HG02763 (cell line): ENCODE measurements around the gene MEIS1.

Experiments
- ATAC-seq: cut with Tn5 transposase; IDR thresholded peaks from one replicate; pipeline ENCODE4 v1.9.1; 2021; ENCODE audit warnings: mild to moderate bottlenecking, moderate library complexity; ENCODE audit not compliant: unreplicated experiment

MEIS1 gene

DNA sequence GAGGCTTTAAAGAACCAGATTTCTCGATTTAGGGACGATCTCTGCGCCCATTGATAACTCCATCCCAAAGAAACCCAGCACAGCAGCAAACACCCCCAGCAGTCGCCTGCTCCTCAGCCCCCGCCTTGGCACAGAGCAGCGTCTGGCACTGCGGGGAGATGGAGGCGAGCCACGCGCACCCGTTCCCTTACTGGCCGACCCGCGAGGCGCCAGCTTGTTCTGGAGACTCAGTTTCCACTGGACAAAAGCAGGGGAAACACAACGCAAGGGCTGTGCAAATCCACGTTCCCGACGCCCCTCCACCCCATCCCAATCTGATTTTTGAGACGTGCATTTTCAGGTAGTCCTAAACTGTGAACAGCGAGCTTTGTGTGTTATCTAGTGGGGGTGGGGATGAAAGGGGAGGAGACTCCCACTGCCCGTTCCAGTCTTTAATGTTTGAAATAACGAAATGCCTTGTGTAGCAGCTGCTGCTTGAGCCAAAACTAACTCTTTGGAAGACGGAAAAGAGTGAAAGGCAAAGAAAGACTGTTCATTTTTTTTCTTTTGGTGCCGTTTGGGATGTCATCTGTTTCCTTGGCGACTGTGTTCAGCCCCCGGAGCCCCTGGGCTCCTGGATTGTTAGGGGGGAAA lies 143.2 kb downstream of the MEIS1 start:
- no peak for ATAC-seq

DNA sequence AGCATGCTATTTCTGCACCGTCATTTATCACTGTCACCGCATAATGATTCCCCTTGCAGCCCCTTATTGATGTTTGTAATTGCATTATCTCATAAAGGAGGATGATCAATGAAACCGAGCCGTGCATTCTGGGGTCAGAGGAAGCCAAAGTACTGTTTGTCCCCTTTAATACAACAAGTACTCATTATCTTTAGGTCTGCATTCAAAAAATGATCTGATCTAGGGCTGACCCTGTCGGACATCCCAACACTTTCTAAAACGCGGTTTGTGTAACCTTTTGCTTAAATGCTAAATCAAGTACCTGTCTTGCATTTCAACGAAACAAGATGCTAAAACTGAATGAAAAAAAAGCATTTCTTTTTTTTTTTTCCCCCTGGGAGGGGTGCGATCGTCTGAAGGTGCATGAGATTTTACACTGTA lies 143.8 kb downstream of the MEIS1 start:
- ATAC-seq: no peak

DNA sequence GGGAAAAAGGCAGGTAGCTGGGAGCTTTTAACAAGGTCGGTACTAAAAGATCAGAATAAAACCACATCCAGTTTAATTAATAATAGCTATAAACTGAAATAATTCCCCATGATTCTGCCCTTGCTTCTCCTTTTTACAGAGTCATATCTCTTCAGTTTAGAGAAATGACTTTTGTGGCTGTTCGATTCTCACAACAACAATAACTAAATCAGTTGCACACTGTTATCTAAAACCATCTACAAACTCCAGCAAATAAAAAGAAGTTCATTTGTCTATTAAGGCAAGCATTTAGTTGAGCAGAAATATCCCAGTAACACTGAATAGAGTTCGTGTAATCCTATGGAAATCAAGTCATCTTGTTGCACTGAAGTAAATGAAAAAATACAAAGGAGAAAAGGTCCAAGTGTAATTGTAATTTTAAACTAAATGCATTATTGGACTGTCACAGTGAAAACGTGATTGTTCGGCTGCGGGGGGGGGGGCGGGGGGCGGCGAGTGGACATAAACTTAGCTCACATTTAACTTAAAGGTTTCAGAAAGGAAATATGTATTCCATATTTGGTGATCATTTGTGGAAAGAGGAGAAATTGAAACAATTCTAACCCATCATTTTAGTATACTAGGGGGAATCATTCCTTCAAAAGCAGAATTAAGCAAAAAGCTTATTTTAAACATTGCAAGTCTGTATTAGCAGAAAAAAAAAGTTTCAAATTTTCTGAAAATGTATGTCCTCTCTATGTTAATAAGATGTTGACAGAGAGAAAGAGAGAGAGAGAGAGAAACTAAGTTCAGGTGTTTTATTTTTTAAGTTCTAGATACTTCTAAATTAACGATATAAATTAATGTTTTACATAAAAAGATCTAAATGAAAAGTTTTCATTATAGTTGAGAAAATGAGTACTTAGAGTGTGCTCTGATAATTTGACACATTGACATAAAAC lies 144.5 kb downstream of the MEIS1 start:
- ATAC-seq: no peak

DNA sequence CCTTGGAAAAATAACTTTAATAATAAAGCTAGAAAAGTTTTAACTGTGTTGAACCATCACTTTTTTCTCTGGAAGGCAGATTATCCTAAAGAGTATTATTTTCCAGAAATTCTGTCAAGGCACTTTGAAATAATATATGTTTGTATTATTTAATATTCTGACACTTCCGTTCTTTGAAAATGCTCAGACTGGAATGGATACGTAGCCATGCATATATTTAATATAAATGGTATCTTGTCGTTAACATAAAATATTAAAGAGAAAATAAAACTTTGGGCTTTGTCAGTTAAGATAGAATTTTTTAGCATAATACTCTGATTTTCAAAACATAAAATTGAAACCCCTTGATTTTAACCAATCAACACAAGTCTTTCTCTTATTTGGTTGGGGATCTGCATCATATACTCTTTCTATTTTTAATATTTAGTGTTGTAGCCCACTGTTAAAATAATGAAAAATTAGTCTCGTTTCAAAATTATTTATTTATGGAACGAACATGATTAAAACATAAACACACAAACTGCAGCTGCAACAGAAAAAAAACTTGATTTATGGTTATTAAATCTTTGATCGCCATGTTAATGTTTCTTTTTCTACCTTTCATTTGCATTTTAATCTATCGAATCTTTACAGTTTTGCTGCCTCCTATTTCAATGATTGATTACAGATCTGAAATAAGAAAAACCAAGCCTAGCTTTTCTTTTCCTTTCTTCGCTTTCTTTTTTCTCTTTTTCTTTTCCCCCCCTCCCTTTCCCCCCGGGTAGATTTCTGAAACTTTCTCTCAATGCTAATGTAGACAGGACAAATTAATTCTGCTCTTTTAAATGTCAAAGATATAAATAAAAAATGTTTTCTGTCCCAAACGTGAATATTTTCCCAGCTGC lies 145.5 kb downstream of the MEIS1 start:
- no peak for ATAC-seq

DNA sequence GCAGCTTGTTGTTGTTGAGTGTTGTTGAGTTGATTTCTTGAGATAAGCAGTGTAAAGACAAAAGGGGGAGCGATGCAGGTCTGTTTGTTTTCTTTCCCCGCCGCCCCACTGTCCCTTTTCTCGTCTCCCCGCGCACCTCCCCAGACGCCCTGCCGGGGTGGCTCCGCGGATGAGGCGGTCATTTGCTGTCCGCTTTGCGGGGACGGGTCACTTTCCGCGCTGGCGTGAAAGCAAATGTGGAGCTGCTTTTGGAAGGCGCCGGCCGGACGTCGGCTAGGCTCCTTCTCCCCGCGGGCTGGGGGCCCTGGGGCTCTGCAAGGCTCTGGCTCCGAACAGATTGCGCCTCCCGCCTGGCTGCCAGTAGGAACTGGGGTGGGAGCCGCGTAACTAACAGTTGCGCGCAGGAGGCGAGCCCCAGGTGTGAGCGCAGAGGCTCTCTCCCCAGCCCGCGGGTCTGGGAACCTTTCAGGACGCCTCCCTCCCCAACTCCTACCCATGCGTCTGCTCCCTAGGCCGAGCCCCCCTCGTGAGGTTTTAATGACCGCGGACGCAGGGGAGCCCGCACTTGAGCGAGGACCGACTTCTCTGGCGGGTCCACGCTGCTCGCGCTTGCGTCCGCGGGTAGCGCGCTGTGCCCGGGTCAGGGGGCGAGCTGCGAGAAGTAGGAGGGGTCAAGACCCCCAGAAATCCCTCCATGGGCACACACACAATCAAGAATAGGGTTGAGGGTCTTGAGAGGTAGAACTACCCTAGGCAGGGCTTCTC lies 146.6 kb downstream of the MEIS1 start:
- no peak for ATAC-seq

DNA sequence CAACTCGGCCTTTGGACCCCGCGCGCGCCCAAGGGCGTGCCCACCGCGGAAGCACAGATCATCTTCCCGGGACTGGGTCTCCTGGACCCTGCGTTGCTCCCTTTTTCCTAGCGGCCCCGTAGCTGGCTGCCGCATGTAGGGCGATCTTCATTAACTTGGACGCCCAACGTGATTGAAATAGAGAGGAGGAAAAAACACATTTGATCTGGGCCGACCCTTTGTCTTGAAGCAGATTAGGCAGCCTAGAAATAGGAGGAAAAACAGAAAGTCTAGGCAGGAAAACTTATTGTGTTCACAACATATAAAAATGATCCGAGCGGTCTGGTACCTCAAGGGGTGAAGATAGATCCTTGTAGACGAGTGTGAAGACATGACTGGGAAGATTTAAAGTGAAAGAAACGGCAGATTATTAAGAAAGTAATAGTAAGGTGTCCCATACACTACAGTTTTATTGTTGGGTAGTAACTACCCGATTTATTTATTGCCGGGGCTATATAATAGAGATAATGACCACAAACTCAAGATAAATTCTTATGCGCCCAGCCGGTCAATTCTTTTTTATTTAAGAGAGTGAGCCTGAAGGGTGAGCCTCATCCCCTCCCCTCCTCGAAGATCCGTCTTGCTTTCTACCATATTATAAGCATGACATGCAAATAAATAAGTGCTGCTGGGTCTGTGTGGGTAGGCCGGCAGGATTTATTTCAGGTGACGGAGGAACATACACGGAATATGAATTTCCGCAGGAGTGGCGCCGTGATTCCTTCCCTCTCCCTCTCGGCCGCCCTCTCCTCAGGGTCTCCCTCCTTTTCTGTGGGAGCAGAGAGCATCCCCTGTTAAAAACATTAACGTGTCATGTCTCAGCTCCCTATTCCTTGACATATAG lies 147.4 kb downstream of the MEIS1 start:
- no peak for ATAC-seq

DNA sequence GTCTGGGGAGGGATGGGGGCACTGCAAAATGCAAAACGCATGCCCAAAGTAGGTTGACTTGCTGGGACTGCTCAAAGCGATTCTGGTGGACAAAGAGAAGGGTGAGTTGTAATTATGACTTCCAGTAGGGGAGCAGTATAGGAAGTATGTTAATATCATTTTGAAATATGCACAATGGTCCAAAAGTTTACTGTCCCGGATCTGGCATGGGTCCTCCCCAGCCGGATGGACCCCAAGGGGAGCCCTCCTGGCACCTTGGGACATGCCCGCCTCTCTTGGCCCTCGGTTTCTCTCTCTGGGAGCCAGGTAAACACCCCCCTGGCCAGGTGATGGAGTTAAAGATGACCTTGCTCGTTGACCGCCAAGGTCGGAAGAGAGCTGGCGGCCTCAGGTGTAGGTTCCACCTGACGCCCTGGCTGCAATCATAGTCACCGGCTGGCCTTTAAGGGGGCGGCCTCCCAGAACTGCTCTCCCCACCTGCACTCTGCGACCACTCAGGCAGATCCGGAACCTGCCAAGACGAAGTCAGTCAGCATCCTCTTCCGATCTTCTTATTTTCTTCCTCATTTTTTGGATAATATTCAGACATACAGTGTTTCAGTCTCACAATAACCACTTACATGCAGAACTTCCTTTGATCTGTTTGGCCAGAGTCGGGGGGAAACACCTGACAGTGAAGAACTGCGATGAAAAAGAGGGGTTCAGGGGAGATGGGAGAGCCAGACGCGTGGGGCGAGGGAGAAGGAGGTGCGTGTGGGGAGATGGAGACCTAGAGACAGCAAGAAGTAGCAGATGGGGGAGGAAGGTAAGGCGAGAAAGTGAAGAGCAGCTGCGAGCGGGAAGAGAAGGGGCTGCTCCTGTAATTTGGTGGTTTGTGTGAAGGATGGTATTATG lies 148.3 kb downstream of the MEIS1 start:
- no peak for ATAC-seq

DNA sequence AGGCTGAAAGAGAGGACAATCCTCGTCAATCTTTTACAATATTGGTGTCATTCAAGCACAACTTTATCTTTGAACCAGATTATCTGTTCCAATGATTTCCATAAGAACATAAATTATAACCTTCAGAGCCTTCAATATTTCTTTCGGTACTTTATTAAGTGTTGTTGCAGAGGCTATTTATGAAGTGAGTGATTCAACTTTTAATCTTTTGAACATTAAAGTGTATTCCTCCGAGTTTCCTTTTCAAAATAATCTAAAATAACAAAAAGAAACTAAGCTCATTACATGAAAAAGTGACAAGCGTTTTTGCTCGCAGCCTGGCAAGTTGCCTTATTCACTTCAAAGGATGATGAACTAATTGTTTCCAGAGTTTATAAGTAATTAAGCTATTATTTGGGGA lies 149.0 kb downstream of the MEIS1 start:
- no peak for ATAC-seq

DNA sequence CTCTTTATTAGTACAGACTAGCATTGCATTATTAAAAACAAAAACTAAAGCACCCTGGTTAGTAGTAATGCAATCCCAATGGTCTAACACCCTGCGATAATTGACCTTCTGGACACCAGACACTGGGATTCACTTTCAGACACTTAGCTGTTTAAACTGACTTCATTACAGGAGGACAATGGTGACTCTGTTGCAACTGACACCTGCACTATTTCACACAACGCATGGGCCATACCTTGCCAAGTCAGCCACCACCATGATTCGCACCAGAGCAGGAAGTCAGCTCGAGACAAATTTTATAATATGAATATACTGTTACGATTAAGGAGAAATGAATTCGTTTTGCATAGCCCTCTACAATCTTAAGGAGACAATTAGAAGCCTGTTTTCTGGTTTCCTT lies 150.7 kb downstream of the MEIS1 start:
- no peak for ATAC-seq

DNA sequence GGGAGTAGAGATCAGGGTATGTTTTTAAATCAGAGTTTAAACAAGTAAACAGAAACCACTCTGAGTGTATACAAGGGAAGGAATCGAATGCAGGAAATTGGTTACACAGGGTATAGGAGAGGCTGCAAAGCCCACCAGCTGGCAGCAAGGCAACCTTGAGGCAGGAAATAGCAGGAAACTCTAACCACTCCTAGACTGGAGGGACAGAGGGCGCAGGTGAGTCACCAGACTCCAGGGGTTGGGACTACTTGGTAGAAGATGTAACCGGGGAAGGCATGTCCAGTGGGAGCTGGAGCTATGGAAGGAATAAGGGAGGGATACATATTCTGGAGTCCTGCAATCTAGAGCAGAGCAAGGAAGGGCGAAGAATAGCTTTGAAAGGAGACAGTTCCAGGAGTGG lies 152.3 kb downstream of the MEIS1 start:
- no peak for ATAC-seq

DNA sequence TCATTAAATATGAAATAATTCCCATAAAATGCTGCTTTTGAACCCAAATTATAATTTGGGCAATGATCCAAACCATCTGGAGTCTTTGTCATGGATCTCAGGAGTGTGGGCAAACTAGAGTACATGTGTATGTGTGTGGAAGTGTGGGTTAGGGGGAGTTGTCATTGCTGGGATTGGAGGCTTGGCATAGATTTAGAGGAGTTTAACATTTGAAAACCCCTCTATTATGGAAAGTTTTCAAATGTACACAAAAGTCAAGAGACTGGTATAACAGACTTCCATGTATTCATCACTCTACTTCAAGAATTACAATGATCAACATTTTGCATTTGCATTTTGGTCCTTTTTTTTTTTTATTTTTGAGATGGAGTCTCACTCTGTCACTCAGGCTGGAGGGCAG lies 159.1 kb downstream of the MEIS1 start:
- no peak for ATAC-seq

DNA sequence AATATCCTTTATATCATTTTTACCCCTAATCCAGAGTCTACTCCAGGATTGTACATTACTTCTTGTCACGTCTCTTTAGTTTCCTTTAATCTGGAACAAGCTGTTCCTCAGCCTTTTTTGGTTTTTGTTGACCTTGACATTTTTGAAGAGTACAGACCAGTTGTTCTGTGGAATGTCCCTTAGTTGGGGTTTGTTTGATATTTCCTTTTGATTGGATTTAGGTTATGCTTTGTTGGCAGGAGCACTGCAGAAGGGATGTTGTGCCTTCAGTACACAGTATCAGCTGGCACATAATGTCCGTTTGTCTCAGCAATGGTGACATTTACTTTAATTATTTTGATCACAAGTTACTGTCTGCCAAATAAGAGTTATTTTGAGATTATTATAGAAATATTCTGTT lies 160.6 kb downstream of the MEIS1 start:
- ATAC-seq: no peak

DNA sequence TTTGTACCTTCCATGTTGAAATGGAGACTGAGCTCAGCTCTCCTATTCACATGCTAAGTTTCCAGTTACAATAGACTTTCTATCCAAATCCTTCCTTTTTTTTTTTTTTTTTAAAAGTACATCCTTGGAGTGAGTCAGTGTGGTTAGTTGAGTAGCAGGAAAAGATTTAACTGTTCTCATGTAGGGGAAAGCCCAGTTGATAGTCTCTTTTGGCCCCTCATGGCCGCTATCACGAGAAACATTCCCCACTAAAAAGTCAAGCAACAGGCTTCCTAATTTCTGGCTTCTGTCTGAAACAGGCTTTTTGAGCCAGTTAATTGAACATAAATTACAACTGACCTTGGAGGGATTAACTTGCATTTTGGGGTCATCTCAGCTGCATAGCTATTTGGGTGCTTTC lies 161.3 kb downstream of the MEIS1 start:
- ATAC-seq: no peak

DNA sequence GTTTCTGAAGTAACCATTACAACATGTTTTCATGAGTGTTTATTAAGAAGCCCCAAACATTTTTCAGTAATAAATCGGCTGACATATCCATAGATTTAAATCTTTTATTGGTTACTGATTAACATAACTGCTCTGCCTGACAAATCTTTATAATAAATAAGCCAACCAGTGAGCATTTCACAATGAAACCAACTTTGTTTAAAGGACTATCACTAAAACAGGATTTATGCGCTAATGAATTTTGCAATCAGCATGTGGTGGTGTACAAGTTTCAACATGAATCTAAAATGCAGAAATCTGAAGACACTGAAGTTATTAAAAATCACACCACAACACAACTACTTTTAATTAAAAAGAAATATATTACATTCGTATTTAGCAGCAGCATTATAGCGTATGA lies 166.7 kb downstream of the MEIS1 start:
- ATAC-seq: no peak

DNA sequence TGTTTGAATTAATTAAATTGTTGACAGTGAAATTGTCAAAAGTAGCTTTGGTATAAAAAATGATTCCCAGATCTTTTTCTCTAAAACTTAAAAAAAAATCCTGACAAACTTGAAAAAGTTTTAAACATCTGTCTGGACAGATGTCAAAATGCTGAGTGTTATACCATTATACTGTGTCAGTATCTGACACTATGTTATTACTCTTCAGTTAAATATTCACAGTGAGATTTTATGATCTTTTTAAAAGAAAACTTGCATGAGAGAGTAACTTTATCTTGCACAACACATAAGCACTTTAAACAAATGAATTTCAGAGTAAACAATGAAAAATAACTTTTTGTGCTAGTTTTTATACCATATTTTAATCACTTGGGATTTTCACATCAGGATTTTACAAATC lies 167.4 kb downstream of the MEIS1 start:
- ATAC-seq: no peak

DNA sequence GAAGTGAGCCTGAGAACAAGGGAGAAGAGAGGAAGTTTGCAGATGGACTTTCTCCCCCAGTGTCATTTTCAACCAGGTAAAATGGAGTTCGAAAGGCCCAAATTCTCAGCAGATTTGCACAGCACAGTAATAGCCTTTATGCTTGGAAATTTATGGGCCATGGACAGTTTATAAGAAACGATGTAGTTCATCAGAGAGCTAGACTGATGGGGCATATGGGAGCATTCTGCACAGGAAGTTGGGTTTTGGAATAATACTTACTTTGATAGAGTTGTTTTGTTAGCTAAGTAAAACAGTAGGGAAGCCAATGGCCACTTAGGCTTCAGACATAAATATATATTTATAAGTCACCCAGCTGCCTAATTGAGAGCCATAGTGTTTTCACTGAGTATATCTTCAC lies 169.4 kb downstream of the MEIS1 start:
- no peak for ATAC-seq

DNA sequence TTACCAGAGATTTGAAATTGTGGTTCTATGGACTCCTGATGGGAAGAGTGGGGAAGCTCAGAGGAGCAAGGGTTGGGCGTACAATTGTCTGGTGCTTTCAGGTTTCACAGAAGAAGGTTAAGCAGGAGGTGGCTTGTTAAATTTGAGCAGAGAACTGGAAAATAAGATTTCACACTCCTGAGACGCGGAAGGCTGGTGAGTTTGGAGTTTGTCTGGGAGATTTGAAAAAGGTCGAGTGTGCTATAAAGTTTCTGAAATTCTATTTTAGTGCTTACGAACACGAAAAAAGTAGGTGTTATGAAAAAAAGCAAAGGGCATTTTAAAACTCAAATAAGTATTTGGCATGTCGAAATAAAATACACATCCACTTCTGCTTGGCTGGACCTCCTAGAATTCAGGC lies 170.1 kb downstream of the MEIS1 start:
- no peak for ATAC-seq

DNA sequence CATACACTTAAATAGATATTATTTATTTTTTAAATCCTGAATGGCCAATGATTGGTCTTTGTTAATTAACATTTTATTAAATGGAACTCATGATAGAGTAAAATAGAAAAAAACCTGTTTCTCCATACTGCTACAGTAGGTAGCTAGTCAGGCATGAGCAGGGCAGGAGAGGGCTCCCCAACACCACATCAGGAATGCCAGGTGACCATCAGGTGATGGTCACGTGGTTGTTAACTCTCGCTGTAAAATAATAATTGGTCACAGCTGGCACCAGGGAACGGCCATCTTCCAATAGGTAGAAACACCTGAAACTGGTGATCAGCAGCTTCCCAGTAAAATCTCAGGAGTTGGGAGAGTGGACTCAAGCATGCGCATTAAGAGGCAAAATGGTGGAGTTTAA lies 172.2 kb downstream of the MEIS1 start:
- ATAC-seq: no peak
